HepG2 (cell line): ENCODE measurements around the gene NAPSA. TPM values are rescaled to one million over a fixed set of nuclear protein-coding genes. Genes with fewer than 3 reads are reported as not detected.

Experiments used
- ATAC-seq: fragments of 200-7000 bp; cut with Tn5 transposase; 3 replicates; pipeline ENCODE4 v1.9.1; 2020; ENCODE audit warnings: mild to moderate bottlenecking, moderate library complexity
- BruUV-seq: library from RNA; stranded (reverse); fragments of 400-500 nt; replicated peaks from 2 replicates; lab custom pipeline; 2021; lab: Mats Ljungman, UMichigan
- CTCF ChIA-PET: fragments of 300-600 bp; formaldehyde crosslinking; extraction: SDS; loops from one replicate; lab custom pipeline; 2021; ENCODE audit warnings: low total read pairs, inconsistent platforms, low intra/inter-chr PET ratio; lab: Yijun Ruan, JAX
- POLR2A ChIA-PET: fragments of 350-600 bp; sonication (Branson Sonifier 250); formaldehyde crosslinking; loops from one replicate; lab custom pipeline; 2020; ENCODE audit warnings: antibody characterized with exemption, inconsistent platforms; lab: Yijun Ruan, JAX
- DNase-seq: peaks from one replicate; pipeline ENCODE4 v3.0.0-alpha.2; 2015; ENCODE audit warnings: low spot score
- FAIRE-seq: peaks from 3 replicates; lab custom pipeline; 2011; peaks lifted over from hg19 to GRCh38; lab: Jason Lieb, UNC
- H2AFZ ChIP-seq: one replicate; pipeline ENCODE4 v1.6.1; 2011; ENCODE audit warnings: low read length, inconsistent platforms
- H3K27ac ChIP-seq: fragments of 300-600 bp; 3 replicates; pipeline ENCODE4 v1.8.0; 2011; ENCODE audit warnings: mixed run types, mild to moderate bottlenecking, mixed read lengths, low read length, inconsistent platforms; ENCODE audit not compliant: insufficient read depth; ENCODE audit errors: extremely low read length
- H3K27me3 ChIP-seq, 2 experiments: fragments of 200-600 bp in 1 of 2; 2 replicates in 1 of 2; 3 replicates in 1 of 2; pipeline versions ENCODE4 v1.6.0 to v1.8.0; 2011; ENCODE audit warnings: low read length in 2 of 2, mild to moderate bottlenecking in 2 of 2, moderate library complexity in 2 of 2, inconsistent platforms in 1 of 2; ENCODE audit not compliant: insufficient read depth in 2 of 2, control insufficient read depth in 1 of 2
- H3K36me3 ChIP-seq, 2 experiments: fragments of 200-600 bp in 1 of 2; replicated peaks in 1 of 2; 2 replicates in 1 of 2; 3 replicates in 1 of 2; pipeline versions ENCODE4 v1.5.1 to v1.8.0; 2011; ENCODE audit warnings: low read length in 2 of 2, inconsistent platforms in 1 of 2; ENCODE audit not compliant: insufficient read depth in 2 of 2, control insufficient read depth in 1 of 2
- H3K4me1 ChIP-seq: 2 replicates; pipeline ENCODE4 v1.5.1; 2012; ENCODE audit warnings: low read length, inconsistent platforms; ENCODE audit not compliant: insufficient read depth
- H3K4me2 ChIP-seq: 2 replicates; pipeline ENCODE4 v1.6.0; 2011; ENCODE audit warnings: low read depth, low read length, inconsistent platforms
- H3K4me3 ChIP-seq, 3 experiments: fragments of 200-600 bp in 1 of 3; sonication (generic), shearing (Covaris generic) in 1 of 3; replicated peaks in 1 of 3; 2 replicates each; pipeline ENCODE4 v1.5.1; 2011 to 2016; ENCODE audit warnings: low read length in 3 of 3, inconsistent platforms in 2 of 3, low read depth in 2 of 3, mild to moderate bottlenecking in 2 of 3, control low read depth in 1 of 3, mixed read lengths in 1 of 3; ENCODE audit not compliant: insufficient read depth in 1 of 3
- H3K79me2 ChIP-seq: one replicate; pipeline ENCODE4 v1.6.1; 2011; ENCODE audit warnings: low read length, inconsistent platforms; ENCODE audit not compliant: insufficient read depth
- H3K9ac ChIP-seq: 2 replicates; pipeline ENCODE4 v1.6.0; 2011; ENCODE audit warnings: mild to moderate bottlenecking, low read depth, low read length, inconsistent platforms; ENCODE audit not compliant: insufficient read depth
- H3K9me3 ChIP-seq: 2 replicates; pipeline ENCODE4 v1.5.1; 2012; ENCODE audit warnings: mild to moderate bottlenecking, low read length
- H4K20me1 ChIP-seq: 2 replicates; pipeline ENCODE4 v1.6.0; 2011; ENCODE audit warnings: inconsistent platforms, mild to moderate bottlenecking, low read length, moderate library complexity; ENCODE audit not compliant: insufficient read depth
- CC2D1A ChIP-seq: sonication (generic); formaldehyde crosslinking; IDR thresholded peaks from 2 replicates; pipeline ENCODE4 v1.8.1; 2023; ENCODE audit warnings: mild to moderate bottlenecking, missing genetic modification reagents
- E2F5 ChIP-seq: sonication (generic); formaldehyde crosslinking; conservative IDR thresholded peaks from 2 replicates; pipeline ENCODE4 v1.4.0; 2020; ENCODE audit warnings: missing genetic modification reagents
- STAG1 ChIP-seq: sonication (generic); formaldehyde crosslinking; IDR thresholded peaks from 2 replicates; pipeline ENCODE4 v1.4.0; 2020; ENCODE audit warnings: missing genetic modification reagents
- ZNF34 ChIP-seq: sonication (generic); formaldehyde crosslinking; IDR thresholded peaks from 2 replicates; pipeline ENCODE4 v1.4.0; 2020; ENCODE audit warnings: mild to moderate bottlenecking, missing genetic modification reagents, borderline replicate concordance
- ZNF558 ChIP-seq: sonication (generic); formaldehyde crosslinking; IDR thresholded peaks from 2 replicates; pipeline ENCODE4 v1.9.0; 2022; ENCODE audit warnings: mild to moderate bottlenecking, missing genetic modification reagents, borderline replicate concordance
- ZNF619 ChIP-seq: sonication (generic); formaldehyde crosslinking; IDR thresholded peaks from 2 replicates; pipeline ENCODE4 v1.4.0; 2020; ENCODE audit warnings: mild to moderate bottlenecking, missing genetic modification reagents
- ZNF644 ChIP-seq: IDR thresholded peaks from 2 replicates; pipeline ENCODE4 v1.6.1; 2016; ENCODE audit warnings: low read depth
- WGBS: methylation state at CpG from one replicate; pipeline ENCODE4 v1.1.6; 2017; ENCODE audit warnings: low lambda C conversion rate; 5-methylcytosine and 5-hydroxymethylcytosine counted together
- in situ Hi-C: cut with HindIII; loops from 2 replicates; pipeline ENCODE4 v1.10.0; 2017; ENCODE audit warnings: low pct_unique_long_range_greater_than_20kb; ENCODE audit not compliant: extremely low pct_ligation_motif_present
- intact Hi-C: fragments of 100-400 bp; cut with micrococcal nuclease; formaldehyde crosslinking; loops from one replicate; pipeline ENCODE4 v1.10.0; 2022; ENCODE audit not compliant: unreplicated experiment
- polyA plus RNA-seq, 8 experiments: library from polyadenylated mRNA; depleted of rRNA in 3 of 8; stranded (reverse) in 7 of 8; unstranded in 1 of 8; fragments of >200 nt; fragmentation: Illumina TruSeq in 4 of 8; extraction: Trizol in 4 of 8; gene quantifications; 2 replicates each; pipeline versions ENCODE4 v1.2.1 to v1.2.3, GENCODE V29; 2011 to 2016; ENCODE audit warnings: low read depth in 4 of 8, missing spikeins in 1 of 8, mixed read lengths in 1 of 8; ENCODE audit not compliant: insufficient read depth in 1 of 8
- total RNA-seq, 5 experiments: library from RNA; depleted of rRNA; stranded (reverse); fragments of >200 nt; fragmentation: Illumina TruSeq; extraction: Trizol; gene quantifications; 2 replicates each; pipeline ENCODE4 v1.2.3, GENCODE V29; 2016; ENCODE audit warnings: low read depth in 1 of 5
- TF ChIP-seq, protein P1 (sequence below): sonication (generic); formaldehyde crosslinking; IDR thresholded peaks from 2 replicates; pipeline ENCODE4 v1.4.0; 2020; ENCODE audit warnings: mild to moderate bottlenecking, missing genetic modification reagents

The NAPSA gene
- total and polyA plus RNA-seq, 2 of the 13 experiments (the other 11 are each of a cell fraction or from before 2014, with no cell fraction given): not detected

- in situ Hi-C loops (no loop called here), intact Hi-C loops (no loop called here)
- ATAC-seq: no peak
- Histone ChIP-seq H3K4me1 (peaks cover 13% of the 10 kb centered on the region), H3K27me3 (no peaks in the 10 kb centered on the region), H3K36me3 (no peaks in the 10 kb centered on the region), H3K79me2 (no peaks in the 10 kb centered on the region), H3K4me2 (no peak overlapping the region), H3K4me3 (no peak overlapping the region), H2AFZ (no peak overlapping the region), H3K9me3 (no peaks in the 10 kb centered on the region), H4K20me1 (no peaks in the 10 kb centered on the region), H3K9ac (no peak overlapping the region), H3K27ac (no peak overlapping the region)
- ChIA-PET CTCF (no interaction called here), POLR2A (no interaction called here)
- no peak for FAIRE-seq
- 81% methylated on average over 16 of the region's 16 CpGs for WGBS
- TF ChIP-seq STAG1 (CRISPR knock-in tag): no peak
- no peak for TF ChIP-seq ZNF34 (CRISPR knock-in tag)
- TF ChIP-seq CC2D1A: no peak
- TF ChIP-seq ZNF619 (CRISPR knock-in tag): no peak
- no peak for TF ChIP-seq ZNF558 (CRISPR knock-in tag)
- TF ChIP-seq, protein P1, sequence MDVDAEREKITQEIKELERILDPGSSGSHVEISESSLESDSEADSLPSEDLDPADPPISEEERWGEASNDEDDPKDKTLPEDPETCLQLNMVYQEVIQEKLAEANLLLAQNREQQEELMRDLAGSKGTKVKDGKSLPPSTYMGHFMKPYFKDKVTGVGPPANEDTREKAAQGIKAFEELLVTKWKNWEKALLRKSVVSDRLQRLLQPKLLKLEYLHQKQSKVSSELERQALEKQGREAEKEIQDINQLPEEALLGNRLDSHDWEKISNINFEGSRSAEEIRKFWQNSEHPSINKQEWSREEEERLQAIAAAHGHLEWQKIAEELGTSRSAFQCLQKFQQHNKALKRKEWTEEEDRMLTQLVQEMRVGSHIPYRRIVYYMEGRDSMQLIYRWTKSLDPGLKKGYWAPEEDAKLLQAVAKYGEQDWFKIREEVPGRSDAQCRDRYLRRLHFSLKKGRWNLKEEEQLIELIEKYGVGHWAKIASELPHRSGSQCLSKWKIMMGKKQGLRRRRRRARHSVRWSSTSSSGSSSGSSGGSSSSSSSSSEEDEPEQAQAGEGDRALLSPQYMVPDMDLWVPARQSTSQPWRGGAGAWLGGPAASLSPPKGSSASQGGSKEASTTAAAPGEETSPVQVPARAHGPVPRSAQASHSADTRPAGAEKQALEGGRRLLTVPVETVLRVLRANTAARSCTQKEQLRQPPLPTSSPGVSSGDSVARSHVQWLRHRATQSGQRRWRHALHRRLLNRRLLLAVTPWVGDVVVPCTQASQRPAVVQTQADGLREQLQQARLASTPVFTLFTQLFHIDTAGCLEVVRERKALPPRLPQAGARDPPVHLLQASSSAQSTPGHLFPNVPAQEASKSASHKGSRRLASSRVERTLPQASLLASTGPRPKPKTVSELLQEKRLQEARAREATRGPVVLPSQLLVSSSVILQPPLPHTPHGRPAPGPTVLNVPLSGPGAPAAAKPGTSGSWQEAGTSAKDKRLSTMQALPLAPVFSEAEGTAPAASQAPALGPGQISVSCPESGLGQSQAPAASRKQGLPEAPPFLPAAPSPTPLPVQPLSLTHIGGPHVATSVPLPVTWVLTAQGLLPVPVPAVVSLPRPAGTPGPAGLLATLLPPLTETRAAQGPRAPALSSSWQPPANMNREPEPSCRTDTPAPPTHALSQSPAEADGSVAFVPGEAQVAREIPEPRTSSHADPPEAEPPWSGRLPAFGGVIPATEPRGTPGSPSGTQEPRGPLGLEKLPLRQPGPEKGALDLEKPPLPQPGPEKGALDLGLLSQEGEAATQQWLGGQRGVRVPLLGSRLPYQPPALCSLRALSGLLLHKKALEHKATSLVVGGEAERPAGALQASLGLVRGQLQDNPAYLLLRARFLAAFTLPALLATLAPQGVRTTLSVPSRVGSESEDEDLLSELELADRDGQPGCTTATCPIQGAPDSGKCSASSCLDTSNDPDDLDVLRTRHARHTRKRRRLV (CRISPR knock-in tag): no peak
- TF ChIP-seq ZNF644 (CRISPR knock-in tag): no peak
- no peak for TF ChIP-seq E2F5 (CRISPR knock-in tag)
- DNase-seq: no peak
- BruUV-seq: no TSS peak
Observed at GRCh38 chr19:50309396-50310125, 55.9 kb downstream of the NAPSA start.
